B cell (primary cell): ENCODE measurements around the gene CCL14. TPM values are rescaled to one million over a fixed set of nuclear protein-coding genes. Genes with fewer than 3 reads are reported as not detected.
A peak's percentile ranks its signal among the peaks of the same experiment; 100 is the strongest.

ENCODE experiments used
- ATAC-seq: fragments of 200-7000 bp; cut with Tn5 transposase; one replicate; pipeline ENCODE4 v1.10.0; 2021; ENCODE audit warnings: low read depth, mild to moderate bottlenecking, moderate number of reproducible peaks, moderate library complexity
- CTCF ChIA-PET: fragments of 350-600 bp; sonication (Branson Sonifier 250); formaldehyde crosslinking; loops from one replicate; lab custom pipeline; 2021; ENCODE audit warnings: antibody characterized with exemption, inconsistent platforms; lab: Charles Lee
- POLR2A ChIA-PET: fragments of 350-600 bp; sonication (Branson Sonifier 250); formaldehyde crosslinking; loops from one replicate; lab custom pipeline; 2021; ENCODE audit warnings: antibody characterized with exemption; lab: Charles Lee
- DNase-seq: peaks from one replicate; pipeline ENCODE4 v3.0.0; 2013
- H2AFZ ChIP-seq: 2 replicates; pipeline ENCODE4 v1.6.1; 2012; ENCODE audit warnings: mild to moderate bottlenecking, low read depth, low read length; ENCODE audit not compliant: insufficient read depth, poor library complexity, severe bottlenecking
- H3K27ac ChIP-seq, 2 donors: 1 replicate in 1 of 2; 2 replicates in 1 of 2; pipeline ENCODE4 v1.5.1; 2012 to 2013; ENCODE audit warnings: low read length in 2 of 2, mild to moderate bottlenecking in 2 of 2, moderate library complexity in 1 of 2
- H3K27me3 ChIP-seq, 4 experiments: fragments of 200-600 bp in 1 of 4; sonication (generic) in 1 of 4; replicated peaks in 1 of 4; 1 replicate in 2 of 4; 2 replicates in 2 of 4; pipeline versions ENCODE4 v1.6.1 to v1.7.0; 2013 to 2016; ENCODE audit warnings: low read length in 3 of 4, mild to moderate bottlenecking in 2 of 4, mixed read lengths in 1 of 4, moderate library complexity in 1 of 4; ENCODE audit not compliant: insufficient read depth in 4 of 4, control insufficient read depth in 3 of 4; ENCODE audit errors: control extremely low read depth in 1 of 4
- H3K36me3 ChIP-seq, 2 experiments: replicated peaks in 1 of 2; 1 replicate in 1 of 2; 2 replicates in 1 of 2; pipeline versions ENCODE4 v1.6.1 to v1.7.1; 2013; ENCODE audit warnings: low read length in 1 of 2; ENCODE audit not compliant: insufficient read depth in 2 of 2, control insufficient read depth in 1 of 2; ENCODE audit errors: control extremely low read depth in 1 of 2, extremely low read depth in 1 of 2
- H3K4me1 ChIP-seq, 2 donors: fragments of 200-600 bp in 1 of 2; sonication (generic) in 1 of 2; 1 replicate in 1 of 2; 2 replicates in 1 of 2; pipeline versions ENCODE4 v1.5.1 to v1.6.1; 2013 to 2017; ENCODE audit warnings: low read length in 2 of 2; ENCODE audit not compliant: control insufficient read depth in 2 of 2, insufficient read depth in 2 of 2
- H3K4me2 ChIP-seq: replicated peaks from 2 replicates; pipeline ENCODE3; 2012; ENCODE audit warnings: mild to moderate bottlenecking, low read depth, low read length; ENCODE audit not compliant: poor library complexity, severe bottlenecking
- H3K4me3 ChIP-seq, 5 experiments: fragments of 200-600 bp in 1 of 5; sonication (generic) in 1 of 5; 1 replicate in 3 of 5; 2 replicates in 2 of 5; pipeline versions ENCODE4 v1.5.1 to v1.7.0; 2011 to 2016; ENCODE audit warnings: low read length in 4 of 5, mild to moderate bottlenecking in 4 of 5, low read depth in 2 of 5, control low read depth in 1 of 5, moderate library complexity in 1 of 5; ENCODE audit not compliant: insufficient read depth in 1 of 5; ENCODE audit errors: control extremely low read depth in 1 of 5, extremely low read depth in 1 of 5
- H3K79me2 ChIP-seq: fragments of 200-600 bp; sonication (generic); one replicate; pipeline ENCODE4 v1.6.0; 2016; ENCODE audit warnings: low read length; ENCODE audit not compliant: control insufficient read depth, insufficient read depth
- H3K9ac ChIP-seq: fragments of 200-600 bp; sonication (generic); 2 replicates; pipeline ENCODE4 v1.6.1; 2017; ENCODE audit warnings: mild to moderate bottlenecking, low read length, moderate library complexity
- H3K9me3 ChIP-seq, 3 donors: one replicate each; pipeline versions ENCODE4 v1.6.1 to v1.7.1; 2013; ENCODE audit warnings: low read length in 2 of 3; ENCODE audit not compliant: control insufficient read depth in 2 of 3, insufficient read depth in 1 of 3; ENCODE audit errors: control extremely low read depth in 1 of 3
- H4K20me1 ChIP-seq: 2 replicates; pipeline ENCODE4 v1.6.0; 2012; ENCODE audit warnings: mild to moderate bottlenecking, low read length; ENCODE audit not compliant: insufficient read depth, control insufficient read depth, poor library complexity, severe bottlenecking
- H3K27ac Mint-ChIP-seq: one replicate; pipeline ENCODE4 v1.8.0; 2021; ENCODE audit warnings: mixed read lengths
- H3K27me3 Mint-ChIP-seq: one replicate; pipeline ENCODE4 v1.8.0; 2021; ENCODE audit warnings: mixed read lengths
- H3K4me1 Mint-ChIP-seq: one replicate; pipeline ENCODE4 v1.8.0; 2021; ENCODE audit warnings: mixed read lengths
- H3K4me3 Mint-ChIP-seq: one replicate; pipeline ENCODE4 v1.8.0; 2021; ENCODE audit warnings: mixed read lengths
- H3K9me3 Mint-ChIP-seq: one replicate; pipeline ENCODE4 v1.8.0; 2022; ENCODE audit warnings: mixed read lengths; ENCODE audit not compliant: insufficient read depth
- CTCF ChIP-seq: fragments of 200-600 bp; IDR thresholded peaks from one replicate; pipeline ENCODE4 v1.8.0; 2022; ENCODE audit warnings: antibody characterized with exemption, mild to moderate bottlenecking
- EZH2 ChIP-seq: IDR thresholded peaks from 2 replicates; pipeline ENCODE4 v1.6.1; 2012; ENCODE audit warnings: borderline replicate concordance, low read depth, mild to moderate bottlenecking, moderate library complexity, low read length; ENCODE audit not compliant: insufficient read depth, poor library complexity, severe bottlenecking
- WGBS: methylation state at CpG from one replicate; pipeline ENCODE4 v1.1.5; 2013; ENCODE audit warnings: missing lambda C conversion rate; ENCODE audit not compliant: insufficient coverage; 5-methylcytosine and 5-hydroxymethylcytosine counted together
- intact Hi-C: fragments of 100-400 bp; cut with micrococcal nuclease; formaldehyde crosslinking; loops from one replicate; pipeline ENCODE4 v1.10.0; 2022
- polyA plus RNA-seq: library from polyadenylated mRNA; depleted of rRNA; stranded (reverse); fragments of >200 nt; gene quantifications from 2 replicates; pipeline ENCODE4 v1.2.3, GENCODE V29; 2012
- total RNA-seq, 2 donors: library from RNA; stranded (reverse); fragments of 120-200 nt in 1 of 2; gene quantifications; 1 replicate in 1 of 2; 2 replicates in 1 of 2; pipeline versions ENCODE4 v1.2.3 to v1.2.4, GENCODE V29; 2013 to 2022

CCL14 gene
- total and polyA plus RNA-seq, 2 donors (not counting 1 experiment from before 2014, with no cell fraction given): not detected

GRCh38 chr17:36034127-36034526 lies 47.6 kb upstream of the CCL14 start:
- Histone ChIP-seq H3K27ac (no peak overlapping the region), H3K4me3 (no peak overlapping the region), H3K4me2 (peak overlapping the region; percentile 0), H3K79me2 (no peaks in the 10 kb centered on the region), H4K20me1 (no peaks in the 10 kb centered on the region), H2AFZ (no peak overlapping the region), H3K9me3 (no peaks in the 10 kb centered on the region), H3K27me3 (peaks cover 0 to 12% (median 3%) of the 10 kb centered on the region in 4 experiments), H3K36me3 (no peaks in the 10 kb centered on the region), H3K4me1 (peaks cover 13 to 17% of the 10 kb centered on the region in 2 donors), H3K9ac (no peak overlapping the region)
- no peak overlapping the region for H3K4me3 Mint-ChIP-seq
- no peaks in the 10 kb centered on the region for H3K9me3 Mint-ChIP-seq
- ChIA-PET POLR2A (no interaction called here), CTCF (interaction anchor here (1.1 to 1.9 kb wide), 2 partner anchors 65 to 115 kb away, joined by 3 to 6 read pairs; no protein-coding TSS in a partner anchor)
- 0% methylated on average over 2 of the region's 3 CpGs for WGBS
- peaks cover 28% of the 10 kb centered on the region for H3K27me3 Mint-ChIP-seq
- intact Hi-C loops: no loop called here
- no peak for TF ChIP-seq CTCF
- TF ChIP-seq EZH2: no peak
- peak; percentile 43 for ATAC-seq
- H3K27ac Mint-ChIP-seq: no peak overlapping the region
- peaks cover 19% of the 10 kb centered on the region for H3K4me1 Mint-ChIP-seq
- peak; percentile 43 for DNase-seq

DNA sequence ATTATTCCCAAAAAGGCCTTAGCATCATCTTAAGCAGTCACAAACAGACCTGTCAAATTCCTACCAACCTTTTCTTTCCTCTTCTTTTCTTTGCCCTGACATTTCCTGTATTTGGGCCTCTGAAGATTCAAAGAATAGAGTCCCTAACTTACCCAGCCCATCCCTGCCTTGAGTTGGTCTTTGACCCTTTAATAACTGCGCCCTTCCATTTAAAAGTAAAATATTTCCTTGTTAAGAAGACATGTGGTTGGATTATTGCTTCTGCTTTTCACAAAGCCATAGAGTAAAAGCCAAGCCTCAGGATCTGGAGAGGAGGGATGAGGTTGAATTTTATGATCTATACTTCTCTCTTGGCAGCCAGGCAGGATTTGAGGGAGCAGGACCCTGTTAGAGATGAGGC lies 44.4 kb upstream of the CCL14 start:
- no peak overlapping the region for H3K9ac ChIP-seq
- peaks cover 13 to 14% of the 10 kb centered on the region in 2 donors for H3K4me1 ChIP-seq
- TF ChIP-seq EZH2 (no peak), CTCF (no peak)
- POLR2A ChIA-PET: no interaction called here
- WGBS: no CpG with 5 or more reads among the region's 1 CpG
- no peaks in the 10 kb centered on the region for H3K79me2 ChIP-seq
- H3K9me3 ChIP-seq: no peaks in the 10 kb centered on the region
- no peaks in the 10 kb centered on the region for H3K36me3 ChIP-seq
- Mint-ChIP-seq H3K4me1 (peaks cover 16% of the 10 kb centered on the region), H3K27me3 (peaks cover 39% of the 10 kb centered on the region), H3K27ac (no peak overlapping the region), H3K9me3 (no peaks in the 10 kb centered on the region), H3K4me3 (no peak overlapping the region)
- intact Hi-C loops: no loop called here
- CTCF ChIA-PET: interaction anchor here (1.4 kb wide), 1 partner anchor 41 kb away, joined by 4 read pairs; no protein-coding TSS in a partner anchor
- peaks cover 0 to 12% (median 3%) of the 10 kb centered on the region in 4 experiments for H3K27me3 ChIP-seq
- no peak for ATAC-seq
- no peak overlapping the region for H3K4me3 ChIP-seq
- H4K20me1 ChIP-seq: no peaks in the 10 kb centered on the region
- DNase-seq: no peak
- H3K4me2 ChIP-seq: no peak overlapping the region
- no peak overlapping the region for H3K27ac ChIP-seq
- no peak overlapping the region for H2AFZ ChIP-seq
